Psoas muscle (tissue), 8 donors: ENCODE data around the gene NUBP2. TPM values are rescaled to one million over a fixed set of nuclear protein-coding genes. Genes with fewer than 3 reads are reported as not detected.
"Not testable (repeated sequence)": the region's sequence is repeated elsewhere in the genome, so short reads cannot be mapped to it uniquely, and the experiment has no call there.

Experiments used
- ATAC-seq, 4 donors: fragments of 200-7000 bp; cut with Tn5 transposase; one replicate each; pipeline ENCODE4 v1.9.1; 2020; ENCODE audit warnings: moderate library complexity in 3 of 4, mild to moderate bottlenecking in 2 of 4
- DNase-seq, 2 donors: peaks; one replicate each; pipeline ENCODE4 v3.0.0-alpha.2; 2020
- H3K27ac ChIP-seq: fragments of 200-600 bp; one replicate; pipeline ENCODE4 v1.8.0; 2022
- H3K27me3 ChIP-seq, 3 donors: fragments of 200-600 bp in 1 of 3; one replicate each; pipeline versions ENCODE4 v1.6.1 to v1.8.0; 2013 to 2022; ENCODE audit warnings: low read length in 2 of 3, mild to moderate bottlenecking in 2 of 3, moderate library complexity in 1 of 3; ENCODE audit not compliant: insufficient read depth in 3 of 3
- H3K36me3 ChIP-seq, 2 donors: fragments of 200-600 bp in 1 of 2; one replicate each; pipeline versions ENCODE4 v1.6.1 to v1.8.0; 2013 to 2022; ENCODE audit warnings: low read depth in 1 of 2, mild to moderate bottlenecking in 1 of 2, moderate library complexity in 1 of 2; ENCODE audit not compliant: insufficient read depth in 1 of 2
- H3K4me1 ChIP-seq: fragments of 200-600 bp; one replicate; pipeline ENCODE4 v1.8.0; 2022
- H3K4me3 ChIP-seq: fragments of 200-600 bp; one replicate; pipeline ENCODE4 v1.8.0; 2022; ENCODE audit warnings: mild to moderate bottlenecking
- H3K9me3 ChIP-seq: fragments of 200-600 bp; one replicate; pipeline ENCODE4 v1.8.0; 2022
- WGBS, 3 donors: extraction: QIAGEN DNeasy Blood & Tissue Kit; methylation state at CpG; one replicate each; pipeline versions ENCODE4 v1.1.6 to v1.1.7; 2013; 5-methylcytosine and 5-hydroxymethylcytosine counted together
- intact Hi-C, 2 donors: fragments of 100-400 bp; cut with DNase I; formaldehyde crosslinking; loops; one replicate each; pipeline versions ENCODE4 v1.11.0 to v1.14.2; 2022
- polyA plus RNA-seq, 3 donors: library from polyadenylated mRNA; stranded (reverse); fragments of 200-250 nt; gene quantifications; one replicate each; pipeline ENCODE4 v1.2.3, GENCODE V29; 2013
- total RNA-seq, 4 donors: library from RNA; stranded (reverse); fragmentation: NEBNext Ultra II Directional in 2 of 4; extraction: Animal tissue kit (Norgen Biotek cat#: 25700) in 2 of 4; gene quantifications; one replicate each; pipeline versions ENCODE4 v1.2.1 to v1.2.4, GENCODE V29; 2021 to 2023
- TF ChIP-seq, protein P1 (sequence below): fragments of 200-600 bp; IDR thresholded peaks from one replicate; pipeline ENCODE4 v1.8.0; 2022; ENCODE audit warnings: antibody characterized with exemption
- donor health status: healthy with polysubstance abuse.
- donor health status: DM: no; HTN: no; CAD: no; lungs with moderate emphysema.
- donor health status: Bipolar disorder and iron deficiency.
- donor health status: healthy.
- donor health status: DM: yes; HTN: yes; CAD: no.
- donor health status: DM: no; HTN: no; CAD: no.
- donor health status: DM: no; HTN: no; CAD: no.
- donor health status: DM: yes; HTN: yes; CAD: no.

Gene NUBP2
- total and polyA plus RNA-seq, 7 donors = 34.7 to 96.0 (median 44.7) TPM

DNA sequence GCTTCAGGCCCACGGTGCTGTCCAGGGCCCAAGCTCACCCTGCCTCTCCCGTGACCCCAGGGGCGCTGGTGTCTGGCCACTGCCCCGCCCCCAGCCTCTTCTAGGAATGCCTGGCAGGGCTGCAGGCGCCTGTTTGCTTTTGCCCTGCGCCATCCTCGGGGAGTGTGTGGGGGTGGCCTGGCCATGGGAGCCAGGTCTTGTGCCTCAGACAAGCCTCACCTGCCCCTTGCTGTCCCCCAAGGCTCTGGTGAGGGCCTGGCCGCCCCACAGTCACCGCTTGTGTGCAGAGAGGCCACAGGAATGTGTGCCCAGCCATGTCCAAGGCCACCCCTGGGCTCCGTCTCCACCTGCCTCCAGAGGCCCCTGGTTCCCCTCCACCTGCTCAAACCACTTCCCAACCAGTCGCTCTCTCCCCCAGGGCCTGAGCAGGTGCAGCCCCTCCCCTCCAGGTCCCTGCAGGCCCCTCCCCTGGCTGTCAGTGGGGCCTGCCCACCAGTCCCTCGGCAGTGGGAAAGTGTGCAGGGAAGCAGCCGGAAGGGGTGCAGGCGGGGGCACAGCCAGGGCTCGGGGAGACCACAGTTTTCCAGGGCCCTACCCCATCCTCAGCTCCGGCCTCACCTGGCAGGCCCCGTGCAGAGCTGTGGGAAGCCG lies 11.6 kb downstream of the NUBP2 start:
- intact Hi-C loops = no loop called here

DNA sequence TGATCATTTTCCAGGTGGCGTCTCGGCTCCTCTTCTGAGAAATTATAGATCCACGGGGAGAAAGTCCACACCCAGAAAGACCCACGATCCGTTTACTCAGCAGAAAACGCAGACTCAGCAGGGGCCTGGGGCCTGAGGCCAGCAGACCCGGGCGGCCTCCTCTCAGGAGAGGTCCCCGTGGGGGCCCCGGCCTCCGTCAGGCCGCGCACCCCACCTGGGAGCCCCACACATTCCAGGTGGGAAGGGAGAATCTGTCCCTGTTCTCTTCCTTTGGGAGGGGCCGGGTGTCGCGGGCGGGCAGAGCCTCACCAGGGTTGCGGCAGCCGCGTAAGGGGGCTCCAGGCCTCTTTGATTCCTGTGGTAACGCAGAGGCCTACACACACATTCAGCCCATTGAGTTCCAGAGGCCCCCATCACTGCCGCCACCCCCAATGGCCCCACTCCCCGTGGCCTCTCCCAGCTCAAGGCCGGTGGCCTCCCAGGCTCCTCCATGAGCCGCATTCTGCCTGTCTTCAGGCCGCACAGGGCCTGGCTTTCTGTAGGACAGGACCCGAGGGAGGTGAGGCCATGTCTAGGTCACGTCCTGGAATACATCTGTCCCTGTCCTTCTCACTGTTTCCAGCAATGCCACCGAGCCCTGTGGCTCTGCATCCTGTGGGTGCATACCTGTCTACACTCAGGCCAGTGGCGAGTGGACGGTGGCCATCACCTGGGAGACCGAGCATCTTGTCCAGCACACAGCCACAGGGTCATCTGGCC lies 12.3 kb downstream of the NUBP2 start:
- no peaks in the 10 kb centered on the region for H3K27me3 ChIP-seq
- peaks cover 0 to 14% of the 10 kb centered on the region in 2 donors for H3K36me3 ChIP-seq
- DNase-seq = no peak
- intact Hi-C loops = no loop called here
- no peaks in the 10 kb centered on the region for H3K4me1 ChIP-seq
- WGBS, 3 donors = 70 to 71% (median 71%) methylated on average over 31 to 32 of the region's 32 CpGs
- H3K9me3 ChIP-seq = no peaks in the 10 kb centered on the region
- TF ChIP-seq, protein P1, sequence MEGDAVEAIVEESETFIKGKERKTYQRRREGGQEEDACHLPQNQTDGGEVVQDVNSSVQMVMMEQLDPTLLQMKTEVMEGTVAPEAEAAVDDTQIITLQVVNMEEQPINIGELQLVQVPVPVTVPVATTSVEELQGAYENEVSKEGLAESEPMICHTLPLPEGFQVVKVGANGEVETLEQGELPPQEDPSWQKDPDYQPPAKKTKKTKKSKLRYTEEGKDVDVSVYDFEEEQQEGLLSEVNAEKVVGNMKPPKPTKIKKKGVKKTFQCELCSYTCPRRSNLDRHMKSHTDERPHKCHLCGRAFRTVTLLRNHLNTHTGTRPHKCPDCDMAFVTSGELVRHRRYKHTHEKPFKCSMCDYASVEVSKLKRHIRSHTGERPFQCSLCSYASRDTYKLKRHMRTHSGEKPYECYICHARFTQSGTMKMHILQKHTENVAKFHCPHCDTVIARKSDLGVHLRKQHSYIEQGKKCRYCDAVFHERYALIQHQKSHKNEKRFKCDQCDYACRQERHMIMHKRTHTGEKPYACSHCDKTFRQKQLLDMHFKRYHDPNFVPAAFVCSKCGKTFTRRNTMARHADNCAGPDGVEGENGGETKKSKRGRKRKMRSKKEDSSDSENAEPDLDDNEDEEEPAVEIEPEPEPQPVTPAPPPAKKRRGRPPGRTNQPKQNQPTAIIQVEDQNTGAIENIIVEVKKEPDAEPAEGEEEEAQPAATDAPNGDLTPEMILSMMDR = no peak
- no peak for ATAC-seq
- no peak overlapping the region for H3K4me3 ChIP-seq
- no peak overlapping the region for H3K27ac ChIP-seq

More for the DNA sequence above, 11.6 kb downstream of the NUBP2 start:
- Histone ChIP-seq H3K27ac (no peak overlapping the region), H3K4me3 (no peak overlapping the region), H3K9me3 (no peaks in the 10 kb centered on the region), H3K27me3 (no peaks in the 10 kb centered on the region), H3K4me1 (no peaks in the 10 kb centered on the region), H3K36me3 (peaks cover 0 to 22% of the 10 kb centered on the region in 2 donors)
- DNase-seq (peak in 1 of 2 donors; percentile 10), ATAC-seq (peak in 1 of 4 donors; percentile 20)
- TF ChIP-seq, protein P1 = no peak
- 46 to 61% (median 52%) methylated on average over 17 to 18 of the region's 18 CpGs for WGBS, 3 donors

DNA sequence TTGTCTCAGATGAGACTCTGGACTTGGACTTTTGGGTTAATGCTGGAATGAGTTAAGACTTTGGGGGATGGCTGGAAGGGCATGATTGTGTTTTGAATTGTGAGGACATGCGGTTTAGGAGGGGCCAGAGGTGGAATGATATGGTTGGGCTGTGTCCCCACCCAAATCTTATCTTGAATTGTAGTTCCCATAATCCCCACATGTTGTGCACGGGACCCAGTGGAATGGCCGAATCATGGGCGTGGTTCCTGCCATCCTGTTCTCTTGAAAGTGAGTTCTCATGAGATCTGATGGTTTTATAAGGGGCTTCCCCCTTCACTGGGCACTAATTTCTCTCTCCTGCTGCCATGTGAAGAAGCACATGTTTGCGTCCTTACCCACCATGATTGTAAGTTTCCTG lies 16.5 kb downstream of the NUBP2 start:
- H3K27ac ChIP-seq, H3K36me3 ChIP-seq, ATAC-seq, H3K27me3 ChIP-seq, H3K4me3 ChIP-seq, H3K4me1 ChIP-seq, H3K9me3 ChIP-seq, intact Hi-C loops, DNase-seq: not testable (repeated sequence)
- 71 to 87% (median 82%) methylated on average over 5 of the region's 5 CpGs for WGBS, 3 donors

DNA sequence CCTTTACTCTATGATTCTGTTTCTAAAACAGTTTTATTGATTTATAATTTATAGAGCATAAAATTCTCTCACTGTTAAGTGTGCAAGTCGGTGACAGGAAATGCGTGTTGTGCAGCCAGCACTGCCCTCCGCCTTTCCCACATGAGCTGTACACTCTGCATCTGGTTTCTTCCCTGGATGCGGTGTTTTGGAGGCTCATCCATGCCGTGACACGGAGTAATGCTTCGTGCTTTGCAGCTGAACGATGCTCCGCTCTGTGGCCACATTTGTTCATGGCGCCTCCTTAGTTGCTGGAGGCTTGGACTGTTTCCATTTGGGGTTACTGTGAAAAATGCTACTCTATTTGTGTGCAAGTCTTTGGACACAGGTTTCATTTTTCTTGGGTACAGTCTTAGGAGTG lies 17.9 kb downstream of the NUBP2 start:
- Histone ChIP-seq H3K36me3 (peaks cover 0 to 7% of the 10 kb centered on the region in 2 donors), H3K4me1 (no peaks in the 10 kb centered on the region), H3K27ac (no peak overlapping the region), H3K9me3 (no peaks in the 10 kb centered on the region), H3K27me3 (no peaks in the 10 kb centered on the region), H3K4me3 (no peak overlapping the region)
- DNase-seq = no peak
- TF ChIP-seq, protein P1 = no peak
- intact Hi-C loops = no loop called here
- ATAC-seq = no peak
- WGBS, 3 donors = 44 to 70% (median 45%) methylated on average over 10 of the region's 10 CpGs

DNA sequence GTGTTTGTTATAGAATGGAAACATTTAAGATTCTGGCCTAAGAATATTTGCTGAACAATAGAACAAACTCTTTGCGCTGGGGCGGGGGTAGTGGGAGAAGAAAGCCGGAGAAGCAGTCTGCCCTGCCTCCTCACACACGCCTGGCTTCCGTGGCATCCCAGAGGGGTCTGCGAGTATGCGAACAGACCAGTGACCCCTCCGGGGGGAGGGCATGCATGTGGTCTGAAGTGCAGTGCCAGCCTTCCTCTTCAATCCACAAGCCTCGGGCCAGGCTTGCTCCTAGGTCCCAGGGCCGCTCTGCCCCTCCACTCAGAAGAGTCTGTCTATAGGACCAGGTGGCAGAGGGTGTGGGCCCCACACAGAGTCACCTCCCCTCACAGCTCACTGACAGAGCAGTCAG lies 24.9 kb downstream of the NUBP2 start:
- TF ChIP-seq, protein P1 = no peak
- H3K36me3 ChIP-seq = peaks cover 0 to 52% of the 10 kb centered on the region in 2 donors
- intact Hi-C loops = no loop called here
- no peaks in the 10 kb centered on the region for H3K27me3 ChIP-seq
- no peak overlapping the region for H3K4me3 ChIP-seq
- peak in 1 of 2 donors; percentile 21 for DNase-seq
- no peak for ATAC-seq
- WGBS, 3 donors = 84 to 92% (median 85%) methylated on average over 10 of the region's 10 CpGs
- H3K9me3 ChIP-seq = no peaks in the 10 kb centered on the region
- no peak overlapping the region for H3K27ac ChIP-seq
- no peaks in the 10 kb centered on the region for H3K4me1 ChIP-seq
